HG03457 (cell line): ENCODE measurements around the gene HIBADH.
"Not testable (repeated sequence)": the region's sequence is repeated elsewhere in the genome, so short reads cannot be mapped to it uniquely, and the experiment has no call there.

Experiments
- ATAC-seq: cut with Tn5 transposase; IDR thresholded peaks from one replicate; pipeline ENCODE4 v1.9.1; 2021; ENCODE audit warnings: moderate number of reproducible peaks; ENCODE audit not compliant: unreplicated experiment

HIBADH gene

GRCh38 chr7:27639048-27639447, 23.6 kb downstream of the HIBADH start:
- ATAC-seq = not testable (repeated sequence)

- no peak for ATAC-seq
Observed at GRCh38 chr7:27636326-27637006, 26.2 kb downstream of the HIBADH start.

- no peak for ATAC-seq
Observed at GRCh38 chr7:27635728-27636127, 27.0 kb downstream of the HIBADH start.

- no peak for ATAC-seq
Observed at GRCh38 chr7:27634671-27635493, 27.8 kb downstream of the HIBADH start.

GRCh38 chr7:27633062-27633461, 29.6 kb downstream of the HIBADH start:
- ATAC-seq = no peak

- ATAC-seq = no peak
Observed at GRCh38 chr7:27631391-27631790, 31.3 kb downstream of the HIBADH start.

GRCh38 chr7:27627146-27627545, 35.5 kb downstream of the HIBADH start:
- ATAC-seq = no peak

GRCh38 chr7:27619492-27619891, 43.2 kb downstream of the HIBADH start:
- no peak for ATAC-seq

GRCh38 chr7:27617651-27618381, 44.9 kb downstream of the HIBADH start:
- ATAC-seq = no peak

- ATAC-seq = no peak
Observed at GRCh38 chr7:27616914-27617548, 45.7 kb downstream of the HIBADH start.

GRCh38 chr7:27616186-27616491, 46.5 kb downstream of the HIBADH start:
- ATAC-seq = no peak

GRCh38 chr7:27615420-27616185, 47.1 kb downstream of the HIBADH start:
- no peak for ATAC-seq

GRCh38 chr7:27614095-27614494, 48.6 kb downstream of the HIBADH start:
- ATAC-seq = no peak

- ATAC-seq = no peak
Observed at GRCh38 chr7:27611059-27611458, 51.6 kb downstream of the HIBADH start.

GRCh38 chr7:27608776-27609495, 53.7 kb downstream of the HIBADH start:
- ATAC-seq = no peak

GRCh38 chr7:27607210-27607606, 55.5 kb downstream of the HIBADH start:
- no peak for ATAC-seq

GRCh38 chr7:27606270-27607209, 56.1 kb downstream of the HIBADH start:
- no peak for ATAC-seq

GRCh38 chr7:27605689-27606269, 56.9 kb downstream of the HIBADH start:
- ATAC-seq = no peak

GRCh38 chr7:27605283-27605682, 57.4 kb downstream of the HIBADH start:
- ATAC-seq = no peak
